Neural crest cell (in vitro differentiated cells): ENCODE data around the gene CIAO2B. TPM values are rescaled to one million over a fixed set of nuclear protein-coding genes. Genes with fewer than 3 reads are reported as not detected.
A peak's percentile ranks its signal among the peaks of the same experiment; 100 is the strongest.
"Not testable (repeated sequence)": the region's sequence is repeated elsewhere in the genome, so short reads cannot be mapped to it uniquely, and the experiment has no call there.

Experiments used
- DNase-seq: peaks from one replicate; pipeline ENCODE4 v3.0.0; 2021; ENCODE audit warnings: low read depth, mixed read lengths, low spot score
- H3K27ac Mint-ChIP-seq: one replicate; pipeline ENCODE4 v1.8.0; 2021; ENCODE audit warnings: mild to moderate bottlenecking, mixed read lengths; ENCODE audit not compliant: unreplicated experiment
- H3K27me3 Mint-ChIP-seq: 2 replicates; pipeline ENCODE4 v1.8.0; 2021; ENCODE audit warnings: low read depth, mild to moderate bottlenecking, mixed read lengths
- H3K36me3 Mint-ChIP-seq: 2 replicates; pipeline ENCODE4 v1.8.0; 2021; ENCODE audit warnings: low read depth, mild to moderate bottlenecking, mixed read lengths
- H3K4me1 Mint-ChIP-seq: 2 replicates; pipeline ENCODE4 v1.8.0; 2021; ENCODE audit warnings: mixed read lengths
- H3K4me3 Mint-ChIP-seq: one replicate; pipeline ENCODE4 v1.8.0; 2021; ENCODE audit warnings: mild to moderate bottlenecking, mixed read lengths
- H3K9me3 Mint-ChIP-seq: 2 replicates; pipeline ENCODE4 v1.8.0; 2021; ENCODE audit warnings: mixed read lengths
- total RNA-seq: library from RNA; stranded (reverse); gene quantifications from 2 replicates; pipeline ENCODE4 v1.2.1, GENCODE V29; 2021
- TF ChIP-seq, protein P1 (sequence below): fragments of 200-600 bp; sonication (generic); conservative IDR thresholded peaks from 2 replicates; pipeline ENCODE4 v1.5.0; 2021; ENCODE audit warnings: antibody characterized with exemption, mild to moderate bottlenecking

Gene CIAO2B
- total RNA-seq, 1 donor from 2014 or later: 73.8 TPM

GRCh38 chr16:66937725-66938337, 3.6 kb upstream of the CIAO2B start:
- Mint-ChIP-seq H3K27me3 (no peaks in the 10 kb centered on the region), H3K4me3 (peak overlapping the region; percentile 70), H3K36me3 (peaks cover 2% of the 10 kb centered on the region), H3K9me3 (no peaks in the 10 kb centered on the region), H3K27ac (no peak overlapping the region), H3K4me1 (peaks cover 38% of the 10 kb centered on the region)
- TF ChIP-seq, protein P1, sequence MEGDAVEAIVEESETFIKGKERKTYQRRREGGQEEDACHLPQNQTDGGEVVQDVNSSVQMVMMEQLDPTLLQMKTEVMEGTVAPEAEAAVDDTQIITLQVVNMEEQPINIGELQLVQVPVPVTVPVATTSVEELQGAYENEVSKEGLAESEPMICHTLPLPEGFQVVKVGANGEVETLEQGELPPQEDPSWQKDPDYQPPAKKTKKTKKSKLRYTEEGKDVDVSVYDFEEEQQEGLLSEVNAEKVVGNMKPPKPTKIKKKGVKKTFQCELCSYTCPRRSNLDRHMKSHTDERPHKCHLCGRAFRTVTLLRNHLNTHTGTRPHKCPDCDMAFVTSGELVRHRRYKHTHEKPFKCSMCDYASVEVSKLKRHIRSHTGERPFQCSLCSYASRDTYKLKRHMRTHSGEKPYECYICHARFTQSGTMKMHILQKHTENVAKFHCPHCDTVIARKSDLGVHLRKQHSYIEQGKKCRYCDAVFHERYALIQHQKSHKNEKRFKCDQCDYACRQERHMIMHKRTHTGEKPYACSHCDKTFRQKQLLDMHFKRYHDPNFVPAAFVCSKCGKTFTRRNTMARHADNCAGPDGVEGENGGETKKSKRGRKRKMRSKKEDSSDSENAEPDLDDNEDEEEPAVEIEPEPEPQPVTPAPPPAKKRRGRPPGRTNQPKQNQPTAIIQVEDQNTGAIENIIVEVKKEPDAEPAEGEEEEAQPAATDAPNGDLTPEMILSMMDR: no peak
- DNase-seq: no peak

GRCh38 chr16:66936889-66937554, 2.8 kb upstream of the CIAO2B start:
- Mint-ChIP-seq H3K36me3 (no peaks in the 10 kb centered on the region), H3K9me3 (no peaks in the 10 kb centered on the region), H3K4me3 (peak overlapping the region; percentile 70), H3K27ac (no peak overlapping the region), H3K4me1 (peaks cover 45% of the 10 kb centered on the region), H3K27me3 (no peaks in the 10 kb centered on the region)
- TF ChIP-seq, protein P1: no peak
- DNase-seq: no peak

DNA sequence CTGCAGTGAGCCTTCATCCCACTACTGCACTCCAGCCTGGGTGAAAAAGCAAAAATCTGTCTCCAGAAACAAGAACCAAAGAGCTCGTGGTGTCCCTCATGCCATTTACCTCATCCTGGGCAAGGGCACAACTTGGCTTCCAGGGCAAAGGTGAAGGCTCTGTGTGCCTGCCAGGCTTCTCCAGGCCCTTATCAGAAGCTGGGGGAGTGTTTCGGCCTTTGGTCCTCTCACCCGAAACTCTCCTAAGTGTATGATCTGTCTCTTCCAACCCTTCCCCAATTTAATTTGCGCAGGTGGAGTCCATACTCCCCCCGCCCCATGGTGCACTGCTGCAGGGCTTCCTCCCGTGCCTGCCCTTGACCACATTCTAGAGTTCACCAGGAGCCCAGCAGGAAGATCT, 2.3 kb upstream of the CIAO2B start:
- H3K4me3 Mint-ChIP-seq: peak overlapping the region; percentile 70
- DNase-seq: no peak
- H3K27me3 Mint-ChIP-seq: no peaks in the 10 kb centered on the region

GRCh38 chr16:66935314-66936011, 1.3 kb upstream of the CIAO2B start, which contains the start of gene CES2:
Gene CES2 (plus strand): TSS chr16:66935516. CDS start chr16:66935636, 120 bp downstream.
- H3K27ac Mint-ChIP-seq: peak within 1 kb of the TSS; percentile 96
- DNase-seq: no peak
- H3K4me1 Mint-ChIP-seq: peaks cover 45% of the 10 kb centered on the region
- H3K36me3 Mint-ChIP-seq: no peaks in the 10 kb centered on the region
- TF ChIP-seq, protein P1: no peak
- no peaks in the 10 kb centered on the region for H3K27me3 Mint-ChIP-seq
- peak within 1 kb of the TSS; percentile 97 for H3K4me3 Mint-ChIP-seq
- H3K9me3 Mint-ChIP-seq: no peaks in the 10 kb centered on the region

More for the DNA sequence above, 2.3 kb upstream of the CIAO2B start:
- Mint-ChIP-seq H3K9me3 (no peaks in the 10 kb centered on the region), H3K27ac (no peak overlapping the region), H3K36me3 (no peaks in the 10 kb centered on the region), H3K4me1 (peaks cover 45% of the 10 kb centered on the region)
- TF ChIP-seq, protein P1: no peak

DNA sequence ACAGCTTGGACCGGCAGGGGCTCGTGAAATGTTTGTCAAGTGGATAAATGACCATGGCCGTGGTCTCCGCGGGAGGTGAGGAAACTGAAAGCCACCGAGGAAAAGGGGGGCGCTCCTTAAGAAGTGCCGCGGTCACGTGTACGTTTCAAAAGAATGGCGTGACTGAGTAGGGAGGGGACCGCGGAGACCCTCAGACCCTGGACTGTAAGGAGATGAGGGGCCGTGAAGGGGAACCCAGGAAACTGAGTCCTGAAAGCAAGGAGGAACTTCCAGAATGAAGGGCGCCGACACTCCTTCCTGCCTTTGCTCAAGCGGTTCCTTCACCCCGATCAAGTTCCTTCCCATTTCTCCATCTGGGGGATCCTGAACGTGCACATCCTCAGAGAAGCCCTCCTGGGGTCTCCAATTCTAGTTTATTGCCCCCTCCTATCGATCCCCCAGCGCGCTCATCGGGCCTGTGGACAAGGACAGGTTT, 674 bp upstream of the CIAO2B start:
- H3K4me1 Mint-ChIP-seq: peaks cover 45% of the 10 kb centered on the region
- H3K36me3 Mint-ChIP-seq, DNase-seq, H3K27me3 Mint-ChIP-seq, H3K9me3 Mint-ChIP-seq: not testable (repeated sequence)
- H3K27ac Mint-ChIP-seq: peak overlapping the region; percentile 96
- H3K4me3 Mint-ChIP-seq: peak overlapping the region; percentile 97
